Epithelial cell of proximal tubule (primary cell): Measurements from ENCODE around the gene POMT2. TPM values are rescaled to one million over a fixed set of nuclear protein-coding genes. Genes with fewer than 3 reads are reported as not detected.

Experiments used
- DNase-seq: peaks from one replicate; pipeline ENCODE4 v3.0.0-alpha.2; 2011; ENCODE audit warnings: low read depth
- H3K4me3 ChIP-seq: 2 replicates; pipeline ENCODE4 v1.5.1; 2011; ENCODE audit warnings: low read depth, mild to moderate bottlenecking, low read length
- CTCF ChIP-seq: conservative IDR thresholded peaks from 2 replicates; pipeline ENCODE4 v1.5.1; 2012; ENCODE audit warnings: low read depth, mild to moderate bottlenecking, low read length
- total RNA-seq: library from RNA; depleted of rRNA; stranded (reverse); fragments of >200 nt; gene quantifications from 2 replicates; pipeline ENCODE4 v1.2.3, GENCODE V29; 2015

Gene POMT2
- total RNA-seq, 1 donor from 2014 or later: 17.8 TPM

GRCh38 chr14:77270361-77271112 is 50.1 kb downstream of the POMT2 start:
- no peak overlapping the region for H3K4me3 ChIP-seq
- no peak for TF ChIP-seq CTCF
- no peak for DNase-seq

GRCh38 chr14:77268989-77269600 is 51.6 kb downstream of the POMT2 start:
- TF ChIP-seq CTCF: no peak
- no peak overlapping the region for H3K4me3 ChIP-seq
- DNase-seq: no peak

- TF ChIP-seq CTCF: no peak
- DNase-seq: no peak
- H3K4me3 ChIP-seq: no peak overlapping the region
Observed at GRCh38 chr14:77267937-77268699, 52.6 kb downstream of the POMT2 start.

- DNase-seq: no peak
- no peak overlapping the region for H3K4me3 ChIP-seq
- no peak for TF ChIP-seq CTCF
Observed at GRCh38 chr14:77266336-77266735, 54.3 kb downstream of the POMT2 start.

- no peak overlapping the region for H3K4me3 ChIP-seq
- DNase-seq: no peak
- no peak for TF ChIP-seq CTCF
Observed at GRCh38 chr14:77265561-77266335, 54.9 kb downstream of the POMT2 start.

GRCh38 chr14:77265187-77265515 is 55.5 kb downstream of the POMT2 start:
- DNase-seq: no peak
- H3K4me3 ChIP-seq: no peak overlapping the region
- no peak for TF ChIP-seq CTCF
